Measurements from ENCODE around the gene DYNLT2.

Gene DYNLT2

GRCh38 chr6:169726963-169727362, 24.4 kb downstream of the DYNLT2 start:
- no peaks in the 10 kb centered on the region for H3K36me3 ChIP-seq (ENCODE audit: control insufficient read depth, insufficient read depth, low read length, severe bottlenecking)
- H3K9me3 ChIP-seq (ENCODE audit: control insufficient read depth, low read length): no peaks in the 10 kb centered on the region
- no peaks in the 10 kb centered on the region for H3K27me3 ChIP-seq (replicated peaks; ENCODE audit: control insufficient read depth, insufficient read depth, low read length)
- H3K4me3 ChIP-seq (ENCODE audit: low read length): no peak overlapping the region
- peaks cover 15% of the 10 kb centered on the region for H3K4me1 ChIP-seq (ENCODE audit: control insufficient read depth, insufficient read depth, low read length)
- no peak overlapping the region for H3K9ac ChIP-seq (ENCODE audit: low read length)
- DNase-seq (ENCODE audit: low read depth): no peak

- no peaks in the 10 kb centered on the region for H3K27me3 ChIP-seq (replicated peaks; ENCODE audit: control insufficient read depth, insufficient read depth, low read length)
- no peak for DNase-seq (ENCODE audit: low read depth)
- H3K4me3 ChIP-seq (ENCODE audit: low read length): no peak overlapping the region
These were observed 25.3 kb downstream of the DYNLT2 start for GRCh38 chr6:169726049-169726400.

GRCh38 chr6:169725125-169726048, 26.0 kb downstream of the DYNLT2 start:
- H3K27me3 ChIP-seq (replicated peaks; ENCODE audit: control insufficient read depth, insufficient read depth, low read length): no peaks in the 10 kb centered on the region
- no peaks in the 10 kb centered on the region for H3K36me3 ChIP-seq (ENCODE audit: control insufficient read depth, insufficient read depth, low read length, severe bottlenecking)
- H3K9me3 ChIP-seq (ENCODE audit: control insufficient read depth, low read length): no peaks in the 10 kb centered on the region
- H3K9ac ChIP-seq (ENCODE audit: low read length): peak overlapping the region; percentile 62
- DNase-seq (ENCODE audit: low read depth): peak; percentile 75
- peak overlapping the region; percentile 80 for H3K4me3 ChIP-seq (ENCODE audit: low read length)
- H3K4me1 ChIP-seq (ENCODE audit: control insufficient read depth, insufficient read depth, low read length): peaks cover 18% of the 10 kb centered on the region

More at GRCh38 chr6:169726049-169726400, 25.3 kb downstream of the DYNLT2 start:
- Histone ChIP-seq H3K9me3 (ENCODE audit: control insufficient read depth, low read length) (no peaks in the 10 kb centered on the region), H3K9ac (ENCODE audit: low read length) (no peak overlapping the region), H3K4me1 (ENCODE audit: control insufficient read depth, insufficient read depth, low read length) (peaks cover 18% of the 10 kb centered on the region), H3K36me3 (ENCODE audit: control insufficient read depth, insufficient read depth, low read length, severe bottlenecking) (no peaks in the 10 kb centered on the region)

- Histone ChIP-seq H3K9me3 (ENCODE audit: control insufficient read depth, low read length) (no peaks in the 10 kb centered on the region), H3K9ac (ENCODE audit: low read length) (peak within 1 kb of the TSS; percentile 91), H3K4me3 (ENCODE audit: low read length) (peak within 1 kb of the TSS; percentile 85), H3K4me1 (ENCODE audit: control insufficient read depth, insufficient read depth, low read length) (peaks cover 18% of the 10 kb centered on the region), H3K27me3 (replicated peaks; ENCODE audit: control insufficient read depth, insufficient read depth, low read length) (no peaks in the 10 kb centered on the region), H3K36me3 (ENCODE audit: control insufficient read depth, insufficient read depth, low read length, severe bottlenecking) (no peaks in the 10 kb centered on the region)
- peak; percentile 75 for DNase-seq (ENCODE audit: low read depth)
These were observed 26.8 kb downstream of the DYNLT2 start, which contains the start of gene PHF10 for GRCh38 chr6:169724494-169725124. TSS of gene PHF10 (minus strand) at chr6:169724500. CDS start at chr6:169723931, 569 bp downstream.

GRCh38 chr6:169723991-169724493, 27.3 kb downstream of the DYNLT2 start:
- Histone ChIP-seq H3K36me3 (ENCODE audit: control insufficient read depth, insufficient read depth, low read length, severe bottlenecking) (no peaks in the 10 kb centered on the region), H3K9ac (ENCODE audit: low read length) (peak overlapping the region; percentile 63), H3K9me3 (ENCODE audit: control insufficient read depth, low read length) (no peaks in the 10 kb centered on the region), H3K4me1 (ENCODE audit: control insufficient read depth, insufficient read depth, low read length) (peaks cover 18% of the 10 kb centered on the region), H3K4me3 (ENCODE audit: low read length) (peak overlapping the region; percentile 67), H3K27me3 (replicated peaks; ENCODE audit: control insufficient read depth, insufficient read depth, low read length) (no peaks in the 10 kb centered on the region)
- peak; percentile 74 for DNase-seq (ENCODE audit: low read depth)

- Histone ChIP-seq H3K27me3 (replicated peaks; ENCODE audit: control insufficient read depth, insufficient read depth, low read length) (no peaks in the 10 kb centered on the region), H3K9ac (ENCODE audit: low read length) (peak overlapping the region; percentile 91), H3K4me1 (ENCODE audit: control insufficient read depth, insufficient read depth, low read length) (peaks cover 18% of the 10 kb centered on the region), H3K36me3 (ENCODE audit: control insufficient read depth, insufficient read depth, low read length, severe bottlenecking) (no peaks in the 10 kb centered on the region), H3K4me3 (ENCODE audit: low read length) (peak overlapping the region; percentile 85), H3K9me3 (ENCODE audit: control insufficient read depth, low read length) (no peaks in the 10 kb centered on the region)
- peak; percentile 83 for DNase-seq (ENCODE audit: low read depth)
These were observed 28.0 kb downstream of the DYNLT2 start for GRCh38 chr6:169723200-169723909.

GRCh38 chr6:169722362-169723199, 28.8 kb downstream of the DYNLT2 start:
- Histone ChIP-seq H3K9me3 (ENCODE audit: control insufficient read depth, low read length) (no peaks in the 10 kb centered on the region), H3K9ac (ENCODE audit: low read length) (peak overlapping the region; percentile 91), H3K4me1 (ENCODE audit: control insufficient read depth, insufficient read depth, low read length) (peaks cover 18% of the 10 kb centered on the region), H3K36me3 (ENCODE audit: control insufficient read depth, insufficient read depth, low read length, severe bottlenecking) (no peaks in the 10 kb centered on the region), H3K4me3 (ENCODE audit: low read length) (peak overlapping the region; percentile 85), H3K27me3 (replicated peaks; ENCODE audit: control insufficient read depth, insufficient read depth, low read length) (no peaks in the 10 kb centered on the region)
- DNase-seq (ENCODE audit: low read depth): peak; percentile 74

GRCh38 chr6:169720207-169720855, 31.0 kb downstream of the DYNLT2 start:
- no peaks in the 10 kb centered on the region for H3K9me3 ChIP-seq (ENCODE audit: control insufficient read depth, low read length)
- no peak overlapping the region for H3K9ac ChIP-seq (ENCODE audit: low read length)
- no peak overlapping the region for H3K4me3 ChIP-seq (ENCODE audit: low read length)
- DNase-seq (ENCODE audit: low read depth): no peak
- no peaks in the 10 kb centered on the region for H3K27me3 ChIP-seq (replicated peaks; ENCODE audit: control insufficient read depth, insufficient read depth, low read length)
- peaks cover 9% of the 10 kb centered on the region for H3K36me3 ChIP-seq (ENCODE audit: control insufficient read depth, insufficient read depth, low read length, severe bottlenecking)
- peaks cover 18% of the 10 kb centered on the region for H3K4me1 ChIP-seq (ENCODE audit: control insufficient read depth, insufficient read depth, low read length)

- Histone ChIP-seq H3K9me3 (ENCODE audit: control insufficient read depth, low read length) (no peaks in the 10 kb centered on the region), H3K4me1 (ENCODE audit: control insufficient read depth, insufficient read depth, low read length) (peaks cover 12% of the 10 kb centered on the region), H3K36me3 (ENCODE audit: control insufficient read depth, insufficient read depth, low read length, severe bottlenecking) (peaks cover 13% of the 10 kb centered on the region), H3K27me3 (replicated peaks; ENCODE audit: control insufficient read depth, insufficient read depth, low read length) (no peaks in the 10 kb centered on the region), H3K4me3 (ENCODE audit: low read length) (no peak overlapping the region), H3K9ac (ENCODE audit: low read length) (no peak overlapping the region)
- DNase-seq (ENCODE audit: low read depth): no peak
These were observed 32.3 kb downstream of the DYNLT2 start for GRCh38 chr6:169719117-169719516.

- H3K36me3 ChIP-seq (ENCODE audit: control insufficient read depth, insufficient read depth, low read length, severe bottlenecking): peaks cover 27% of the 10 kb centered on the region
- no peak overlapping the region for H3K9ac ChIP-seq (ENCODE audit: low read length)
- H3K4me3 ChIP-seq (ENCODE audit: low read length): no peak overlapping the region
- no peaks in the 10 kb centered on the region for H3K9me3 ChIP-seq (ENCODE audit: control insufficient read depth, low read length)
- no peaks in the 10 kb centered on the region for H3K4me1 ChIP-seq (ENCODE audit: control insufficient read depth, insufficient read depth, low read length)
- DNase-seq (ENCODE audit: low read depth): no peak
- H3K27me3 ChIP-seq (replicated peaks; ENCODE audit: control insufficient read depth, insufficient read depth, low read length): no peaks in the 10 kb centered on the region
These were observed 36.8 kb downstream of the DYNLT2 start for GRCh38 chr6:169714595-169714994.

Measured in adipocyte (in vitro differentiated cells).